Right ventricle myocardium superior (tissue), 1 donor: ENCODE measurements around the gene TRIM41. TPM values are rescaled to one million over a fixed set of nuclear protein-coding genes. Genes with fewer than 3 reads are reported as not detected.

Experiments
- microRNA-seq: library from miRNA; unstranded; fragments of <30 nt; microRNA quantifications from one replicate; pipeline ENCODE4 v1.2.0, GENCODE V29; 2020
- total RNA-seq: library from RNA; stranded (reverse); fragmentation: NEBNext Ultra II Directional; extraction: Animal tissue kit (Norgen Biotek cat#: 25700); gene quantifications from one replicate; pipeline ENCODE4 v1.2.1, GENCODE V29; 2021
- donor health status: DM: no; HTN: yes; CAD: no; lungs with severe emphysema.

Gene TRIM41
- total RNA-seq, 1 donor from 2014 or later: 20.7 TPM

Small RNAs within 50 kb of the gene (microRNA-seq; reads per million reads assigned to microRNA genes)
- not detected for gene MIR4638

Other genes with a start within 250 kb of the TRIM41 start
- gene BTNL3, start 234.4 kb upstream of the TRIM41 start, total RNA-seq: not detected
- gene BTNL9, start 183.0 kb upstream of the TRIM41 start, total RNA-seq: 38.9 TPM
- not detected for gene OR2V1, start 92.1 kb upstream of the TRIM41 start, total RNA-seq
- gene OR2V2, start 75.7 kb upstream of the TRIM41 start, total RNA-seq: not detected
- 10.8 TPM for gene TRIM7, start 18.1 kb upstream of the TRIM41 start, total RNA-seq
- 577 TPM for gene RACK1, start 20.6 kb downstream of the TRIM41 start, total RNA-seq
- 9.3 TPM for gene TRIM52, start 37.9 kb downstream of the TRIM41 start, total RNA-seq
- not detected for gene OR4F3, start 144.0 kb downstream of the TRIM41 start, total RNA-seq